Smooth muscle cell of the brain vasculature (primary cell): ENCODE measurements around the gene POT1.
A peak's percentile ranks its signal among the peaks of the same experiment; 100 is the strongest.
"Not testable (repeated sequence)": the region's sequence is repeated elsewhere in the genome, so short reads cannot be mapped to it uniquely, and the experiment has no call there.

Experiments used
- DNase-seq: peaks from one replicate; pipeline ENCODE4 v3.0.0-alpha.2; 2012; ENCODE audit warnings: low read depth, low spot score

Gene POT1

GRCh38 chr7:124929467-124930172 lies at the start of gene POT1:
POT1 (minus strand) TSS chr7:124929825; CDS start chr7:124897173, 32,652 bp downstream.
- DNase-seq, result peak; percentile 99

- DNase-seq, result not testable (repeated sequence)
Measured at GRCh38 chr7:124975131-124975530, 45.5 kb upstream of the POT1 start.

- no peak for DNase-seq
Measured at GRCh38 chr7:124965553-124965952, 35.9 kb upstream of the POT1 start.

GRCh38 chr7:124959676-124960075 lies 30.1 kb upstream of the POT1 start:
- no peak for DNase-seq

GRCh38 chr7:124957952-124958351 lies 28.3 kb upstream of the POT1 start:
- not testable (repeated sequence) for DNase-seq

- DNase-seq, result no peak
Measured at GRCh38 chr7:124956160-124956559, 26.5 kb upstream of the POT1 start.

GRCh38 chr7:124954790-124955189 lies 25.2 kb upstream of the POT1 start:
- no peak for DNase-seq

GRCh38 chr7:124945680-124946079 lies 16.1 kb upstream of the POT1 start:
- DNase-seq, result no peak

- DNase-seq, result no peak
Measured at GRCh38 chr7:124943472-124943871, 13.8 kb upstream of the POT1 start.

- no peak for DNase-seq
Measured at GRCh38 chr7:124942399-124942798, 12.8 kb upstream of the POT1 start.

GRCh38 chr7:124940306-124940705 lies 10.7 kb upstream of the POT1 start:
- DNase-seq, result no peak

GRCh38 chr7:124938128-124938527 lies 8.5 kb upstream of the POT1 start:
- DNase-seq, result no peak

- DNase-seq, result no peak
Measured at GRCh38 chr7:124937076-124937475, 7.5 kb upstream of the POT1 start.

GRCh38 chr7:124934841-124935240 lies 5.2 kb upstream of the POT1 start:
- DNase-seq, result no peak

GRCh38 chr7:124930655-124931597 lies 1.3 kb upstream of the POT1 start:
- DNase-seq, result no peak

GRCh38 chr7:124930173-124930623 lies 573 bp upstream of the POT1 start:
- DNase-seq, result no peak

GRCh38 chr7:124924906-124925305 lies 4.7 kb downstream of the POT1 start:
- no peak for DNase-seq

GRCh38 chr7:124922200-124922599 lies 7.4 kb downstream of the POT1 start:
- DNase-seq, result no peak

GRCh38 chr7:124919841-124920240 lies 9.8 kb downstream of the POT1 start:
- DNase-seq, result no peak

- DNase-seq, result no peak
Measured at GRCh38 chr7:124918662-124919061, 11.0 kb downstream of the POT1 start.

- DNase-seq, result no peak
Measured at GRCh38 chr7:124915242-124915641, 14.4 kb downstream of the POT1 start.

- no peak for DNase-seq
Measured at GRCh38 chr7:124914298-124914697, 15.3 kb downstream of the POT1 start.

- DNase-seq, result no peak
Measured at GRCh38 chr7:124912972-124913371, 16.7 kb downstream of the POT1 start.
